Lung (tissue), 16 donors: ENCODE results near the gene PLIN5. TPM values are rescaled to one million over a fixed set of nuclear protein-coding genes. Genes with fewer than 3 reads are reported as not detected.

Source experiments
- ATAC-seq: fragments of 200-7000 bp; cut with Tn5 transposase; one replicate; pipeline ENCODE4 v1.9.1; 2020; ENCODE audit warnings: moderate number of reproducible peaks; ENCODE audit not compliant: insufficient read depth, low FRiP score
- DNase-seq, 3 donors: peaks; one replicate each; pipeline ENCODE4 v3.0.0-alpha.2; 2013 to 2017
- H3K27ac ChIP-seq, 2 donors: one replicate each; pipeline ENCODE4 v1.5.1; 2013; ENCODE audit warnings: mild to moderate bottlenecking in 2 of 2, moderate library complexity in 2 of 2, control low read depth in 1 of 2, inconsistent platforms in 1 of 2, low read depth in 1 of 2, low read length in 1 of 2
- H3K27me3 ChIP-seq, 3 donors: one replicate each; pipeline ENCODE4 v1.5.1; 2013; ENCODE audit warnings: low read length in 2 of 3; ENCODE audit not compliant: control insufficient read depth in 3 of 3, insufficient read depth in 3 of 3
- H3K36me3 ChIP-seq, 4 donors: one replicate each; pipeline ENCODE4 v1.5.1; 2013; ENCODE audit warnings: low read length in 4 of 4, mild to moderate bottlenecking in 1 of 4, moderate library complexity in 1 of 4; ENCODE audit not compliant: control insufficient read depth in 4 of 4, insufficient read depth in 4 of 4
- H3K4me1 ChIP-seq, 5 donors: one replicate each; pipeline ENCODE4 v1.5.1; 2013; ENCODE audit warnings: low read length in 5 of 5, mild to moderate bottlenecking in 2 of 5, moderate library complexity in 1 of 5; ENCODE audit not compliant: control insufficient read depth in 5 of 5, insufficient read depth in 5 of 5
- H3K4me3 ChIP-seq: one replicate; pipeline ENCODE4 v1.5.1; 2013; ENCODE audit warnings: mild to moderate bottlenecking, control low read depth, moderate library complexity
- H3K9ac ChIP-seq, 2 donors: one replicate each; pipeline ENCODE4 v1.5.1; 2013; ENCODE audit warnings: low read length in 2 of 2, control low read depth in 1 of 2; ENCODE audit not compliant: insufficient read depth in 1 of 2
- H3K9me3 ChIP-seq, 4 donors: one replicate each; pipeline ENCODE4 v1.5.1; 2013; ENCODE audit warnings: low read length in 3 of 4, mild to moderate bottlenecking in 1 of 4, moderate library complexity in 1 of 4; ENCODE audit not compliant: control insufficient read depth in 4 of 4, insufficient read depth in 3 of 4
- WGBS, 2 donors: extraction: QIAGEN DNeasy Blood & Tissue Kit; methylation state at CpG; one replicate each; pipeline ENCODE4 v1.1.7; 2013; 5-methylcytosine and 5-hydroxymethylcytosine counted together
- long read RNA-seq, 5 donors: transcript quantifications; one replicate each; lab custom pipeline, GENCODE V29; 2026
- polyA plus RNA-seq, 2 donors: library from polyadenylated mRNA; stranded (reverse); fragments of 200-250 nt; gene quantifications; one replicate each; pipeline ENCODE4 v1.2.1, GENCODE V29; 2013
- total RNA-seq, 2 donors: library from RNA; depleted of rRNA in 1 of 2; stranded (reverse); fragments of >200 nt in 1 of 2; gene quantifications; one replicate each; pipeline ENCODE4 v1.2.1, GENCODE V29; 2014 to 2021
- TF ChIP-seq, protein P1 (sequence below): IDR thresholded peaks from 2 replicates; pipeline ENCODE4 v1.5.1; 2012; ENCODE audit warnings: mild to moderate bottlenecking; ENCODE audit errors: control extremely low read depth, extremely low read depth
- donor health status: control.
- donor health status: control.
- donor health status: Bipolar disorder and iron deficiency.
- donor health status: healthy.
- donor health status: DM: yes; HTN: yes; CAD: no.

Gene PLIN5, protein sequence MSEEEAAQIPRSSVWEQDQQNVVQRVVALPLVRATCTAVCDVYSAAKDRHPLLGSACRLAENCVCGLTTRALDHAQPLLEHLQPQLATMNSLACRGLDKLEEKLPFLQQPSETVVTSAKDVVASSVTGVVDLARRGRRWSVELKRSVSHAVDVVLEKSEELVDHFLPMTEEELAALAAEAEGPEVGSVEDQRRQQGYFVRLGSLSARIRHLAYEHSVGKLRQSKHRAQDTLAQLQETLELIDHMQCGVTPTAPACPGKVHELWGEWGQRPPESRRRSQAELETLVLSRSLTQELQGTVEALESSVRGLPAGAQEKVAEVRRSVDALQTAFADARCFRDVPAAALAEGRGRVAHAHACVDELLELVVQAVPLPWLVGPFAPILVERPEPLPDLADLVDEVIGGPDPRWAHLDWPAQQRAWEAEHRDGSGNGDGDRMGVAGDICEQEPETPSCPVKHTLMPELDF
- total RNA-seq: 10 to 100 TPM in 1 of 2 donors, 1 to 10 TPM in 1; 7.5 to 37.3 TPM
- 10 to 100 TPM; 15.5 to 33.5 TPM for polyA plus RNA-seq
- long read RNA-seq, donor 1: 0 reads
- long read RNA-seq, donor 2: 0 reads
- long read RNA-seq, donor 3: 0 reads
- long read RNA-seq, donor 4: 0 reads
- long read RNA-seq, donor 5: 0 reads

DNA sequence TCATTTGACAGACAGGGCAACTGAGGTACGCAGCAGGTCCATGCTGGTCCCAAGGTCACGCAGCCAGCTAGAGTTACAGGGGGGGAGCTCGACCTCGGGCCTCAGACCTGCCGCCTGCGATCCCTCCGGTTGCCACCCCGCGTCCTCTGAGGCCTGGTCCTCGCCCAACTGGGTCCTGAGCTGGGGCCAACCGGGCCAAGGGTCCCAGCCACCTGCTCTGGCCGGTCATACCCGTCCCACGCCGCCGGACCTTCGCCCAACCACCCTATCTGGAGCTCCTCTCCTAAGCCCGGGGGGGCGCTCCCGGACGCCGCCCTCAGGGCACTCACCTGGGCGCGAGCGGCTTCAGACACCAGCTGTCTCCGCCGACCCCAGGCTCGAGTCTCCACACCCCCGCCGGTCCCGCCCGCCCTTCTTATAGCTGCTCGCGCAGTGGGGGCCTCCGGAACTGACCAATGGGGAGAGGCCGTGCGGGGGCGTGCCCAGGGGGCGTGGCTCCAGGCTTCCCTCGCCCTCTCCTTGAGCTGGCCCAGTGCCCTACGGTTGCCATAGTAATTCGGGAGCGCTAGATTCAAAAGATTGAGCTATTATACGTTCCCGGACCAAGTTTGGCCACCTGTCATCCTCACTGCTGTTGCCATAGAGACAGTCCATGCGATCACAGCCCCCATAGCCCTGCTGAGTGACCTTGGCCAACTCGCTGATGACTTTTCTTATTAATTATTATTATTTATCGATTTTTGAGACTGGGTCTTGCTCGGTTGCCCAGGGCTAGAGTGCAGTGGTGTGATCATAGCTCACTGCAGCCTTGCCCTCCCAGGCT is at the start of gene PLIN5:
Gene PLIN5, minus strand, starts transcription at position 389 of the 823 bp plus-strand sequence. CDS start 1,150 bp downstream, outside the sequence.
- H3K4me1 ChIP-seq: peaks cover 0 to 4% (median 0%) of the 10 kb centered on the region in 5 donors
- 13 to 17% methylated on average over 48 to 49 of the region's 49 CpGs for WGBS, 2 donors
- peaks cover 0 to 2% (median 0%) of the 10 kb centered on the region in 3 donors for H3K27me3 ChIP-seq
- DNase-seq (peak; percentile 66 to 81 (median 70)), ATAC-seq (peak; percentile 64)
- H3K9me3 ChIP-seq: peaks cover 0 to 3% (median 0%) of the 10 kb centered on the region in 4 donors
- TF ChIP-seq, protein P1, sequence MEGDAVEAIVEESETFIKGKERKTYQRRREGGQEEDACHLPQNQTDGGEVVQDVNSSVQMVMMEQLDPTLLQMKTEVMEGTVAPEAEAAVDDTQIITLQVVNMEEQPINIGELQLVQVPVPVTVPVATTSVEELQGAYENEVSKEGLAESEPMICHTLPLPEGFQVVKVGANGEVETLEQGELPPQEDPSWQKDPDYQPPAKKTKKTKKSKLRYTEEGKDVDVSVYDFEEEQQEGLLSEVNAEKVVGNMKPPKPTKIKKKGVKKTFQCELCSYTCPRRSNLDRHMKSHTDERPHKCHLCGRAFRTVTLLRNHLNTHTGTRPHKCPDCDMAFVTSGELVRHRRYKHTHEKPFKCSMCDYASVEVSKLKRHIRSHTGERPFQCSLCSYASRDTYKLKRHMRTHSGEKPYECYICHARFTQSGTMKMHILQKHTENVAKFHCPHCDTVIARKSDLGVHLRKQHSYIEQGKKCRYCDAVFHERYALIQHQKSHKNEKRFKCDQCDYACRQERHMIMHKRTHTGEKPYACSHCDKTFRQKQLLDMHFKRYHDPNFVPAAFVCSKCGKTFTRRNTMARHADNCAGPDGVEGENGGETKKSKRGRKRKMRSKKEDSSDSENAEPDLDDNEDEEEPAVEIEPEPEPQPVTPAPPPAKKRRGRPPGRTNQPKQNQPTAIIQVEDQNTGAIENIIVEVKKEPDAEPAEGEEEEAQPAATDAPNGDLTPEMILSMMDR: no peak
- no peak within 1 kb of the TSS for H3K4me3 ChIP-seq
- H3K9ac ChIP-seq: no peak within 1 kb of the TSS
- H3K36me3 ChIP-seq: no peaks in the 10 kb centered on the region
- H3K27ac ChIP-seq: peak within 1 kb of the TSS; percentile 73 to 84

DNA sequence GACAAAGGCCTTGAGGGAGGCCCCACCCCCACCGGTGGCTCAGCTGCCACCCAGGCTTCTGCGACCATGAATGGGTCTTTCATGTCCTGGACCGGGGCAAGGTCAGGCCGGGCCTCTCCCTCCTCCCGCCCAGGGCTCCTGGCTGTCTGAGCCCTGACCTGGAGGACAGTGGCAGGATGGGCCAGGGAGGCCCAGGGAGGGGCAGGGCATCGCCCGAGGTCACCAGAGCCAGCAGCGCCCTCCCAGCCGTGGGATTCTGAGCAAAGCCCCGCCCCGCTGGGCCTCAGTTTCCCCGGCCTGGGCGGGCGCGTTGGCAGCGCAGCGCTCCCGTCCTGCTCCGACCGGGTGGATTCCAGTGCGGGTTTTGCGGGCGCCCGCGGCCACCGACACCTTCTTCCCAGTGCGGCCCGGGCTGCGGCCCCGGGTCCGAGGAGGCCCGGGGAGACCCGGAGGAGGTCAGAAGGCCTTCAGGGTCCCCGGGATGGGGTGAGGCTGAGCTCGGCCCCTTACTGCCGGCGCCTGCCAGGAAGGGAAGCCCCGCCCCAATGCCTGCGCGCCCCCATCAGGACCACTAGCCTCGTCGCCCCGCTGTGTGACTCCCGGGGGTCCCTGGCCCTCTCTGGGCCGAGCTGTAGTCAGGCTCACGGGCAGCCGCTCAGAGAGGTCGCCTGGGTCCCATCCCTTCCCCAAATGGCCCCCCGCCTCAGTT is 49.1 kb upstream of the PLIN5 start:
- Histone ChIP-seq H3K4me3 (no peak overlapping the region), H3K27me3 (peaks cover 13 to 32% (median 31%) of the 10 kb centered on the region in 3 donors), H3K9me3 (peaks cover 0 to 7% (median 0%) of the 10 kb centered on the region in 4 donors), H3K36me3 (no peaks in the 10 kb centered on the region), H3K4me1 (peaks cover 0 to 8% (median 5%) of the 10 kb centered on the region in 5 donors), H3K9ac (no peak overlapping the region), H3K27ac (no peak overlapping the region)
- WGBS, 2 donors: 1 to 3% methylated on average over 30 to 49 of the region's 49 CpGs
- no peak for ATAC-seq
- peak in 2 of 3 donors; percentile 39 to 42 for DNase-seq
- TF ChIP-seq, protein P1: no peak

DNA sequence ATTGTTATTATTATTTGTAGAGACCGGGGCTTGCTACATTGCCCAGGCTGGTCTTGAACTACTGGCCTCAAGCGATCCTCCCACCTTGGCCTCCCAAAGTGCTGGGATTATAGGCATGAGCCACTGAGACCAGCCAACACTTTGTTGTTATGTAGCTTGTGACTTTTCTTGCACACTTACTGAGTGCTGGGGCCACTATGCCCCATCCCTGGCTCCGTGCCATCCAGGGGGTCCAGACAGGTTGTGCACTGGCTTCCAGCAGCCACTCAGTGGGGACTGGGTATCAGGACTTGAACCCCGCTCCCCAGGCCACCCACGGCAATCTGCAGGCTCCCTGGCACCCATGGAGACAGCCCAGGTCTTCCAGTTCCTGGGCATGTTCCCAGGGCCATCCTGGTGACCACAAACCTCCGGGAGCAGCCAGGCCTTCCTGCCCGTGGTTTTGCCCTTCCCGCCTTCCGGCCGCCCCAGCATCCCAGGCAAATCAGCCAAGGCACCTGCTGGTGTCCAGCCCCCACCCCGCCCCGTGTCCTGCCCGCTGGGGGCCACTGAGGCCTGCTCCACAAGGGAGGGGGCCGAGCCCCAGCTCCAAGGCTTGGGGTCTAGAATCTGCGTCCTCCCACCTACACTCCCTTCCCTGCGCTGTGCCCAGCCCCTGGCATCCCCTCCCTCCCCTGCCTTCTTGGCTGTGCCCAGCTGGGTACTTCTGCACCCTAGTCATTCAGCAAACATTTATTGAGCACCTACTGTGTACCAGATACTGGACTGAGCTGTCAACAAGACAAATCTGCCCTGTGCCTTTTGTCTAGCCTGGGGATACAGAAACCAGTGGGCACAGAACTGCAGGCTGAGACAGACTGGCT is 48.2 kb upstream of the PLIN5 start:
- ATAC-seq (no peak), DNase-seq (no peak)
- TF ChIP-seq, protein P1: no peak
- H3K4me1 ChIP-seq: peaks cover 0 to 8% (median 5%) of the 10 kb centered on the region in 5 donors
- peaks cover 0 to 7% (median 0%) of the 10 kb centered on the region in 4 donors for H3K9me3 ChIP-seq
- 48 to 52% methylated on average over 16 of the region's 16 CpGs for WGBS, 2 donors
- no peak overlapping the region for H3K4me3 ChIP-seq
- no peak overlapping the region for H3K27ac ChIP-seq
- no peak overlapping the region for H3K9ac ChIP-seq
- H3K27me3 ChIP-seq: peaks cover 13 to 40% (median 38%) of the 10 kb centered on the region in 3 donors
- H3K36me3 ChIP-seq: no peaks in the 10 kb centered on the region
